Natural killer cell (primary cell): Measurements from ENCODE around the gene LRP4. TPM values are rescaled to one million over a fixed set of nuclear protein-coding genes. Genes with fewer than 3 reads are reported as not detected.
A peak's percentile ranks its signal among the peaks of the same experiment; 100 is the strongest.

Source experiments
- ATAC-seq, 3 donors: fragments of 150-1000 bp in 2 of 3; fragments of 200-7000 bp in 1 of 3; cut with Tn5 transposase; 1 replicate in 1 of 3; 2 replicates in 2 of 3; pipeline ENCODE4 v1.10.0; 2021; ENCODE audit warnings: mild to moderate bottlenecking in 2 of 3, moderate library complexity in 2 of 3
- DNase-seq, 2 donors: peaks; one replicate each; pipeline versions ENCODE4 v3.0.0 to v3.0.0-alpha.2; 2013 to 2021; ENCODE audit warnings: mixed read lengths in 1 of 2
- H3K27ac ChIP-seq: one replicate; pipeline ENCODE4 v1.5.1; 2013; ENCODE audit warnings: mild to moderate bottlenecking, low read length
- H3K27me3 ChIP-seq: one replicate; pipeline ENCODE4 v1.6.1; 2013; ENCODE audit warnings: low read length; ENCODE audit not compliant: control insufficient read depth, insufficient read depth
- H3K36me3 ChIP-seq: one replicate; pipeline ENCODE4 v1.6.1; 2013; ENCODE audit warnings: low read length; ENCODE audit not compliant: control insufficient read depth, insufficient read depth
- H3K4me1 ChIP-seq: one replicate; pipeline ENCODE4 v1.6.1; 2013; ENCODE audit warnings: low read length; ENCODE audit not compliant: control insufficient read depth, insufficient read depth
- H3K4me3 ChIP-seq: one replicate; pipeline ENCODE4 v1.5.1; 2013; ENCODE audit warnings: low read length
- H3K9me3 ChIP-seq: one replicate; pipeline ENCODE4 v1.6.1; 2013; ENCODE audit warnings: low read length; ENCODE audit not compliant: control insufficient read depth, insufficient read depth
- H3K27ac Mint-ChIP-seq, 2 donors: one replicate each; pipeline ENCODE4 v1.8.0; 2022; ENCODE audit warnings: mild to moderate bottlenecking in 2 of 2, mixed read lengths in 2 of 2, moderate library complexity in 1 of 2
- H3K27me3 Mint-ChIP-seq, 2 donors: one replicate each; pipeline ENCODE4 v1.8.0; 2022; ENCODE audit warnings: low read depth in 2 of 2, mixed read lengths in 2 of 2
- H3K36me3 Mint-ChIP-seq: one replicate; pipeline ENCODE4 v1.8.0; 2022; ENCODE audit warnings: mixed read lengths
- H3K4me1 Mint-ChIP-seq, 2 donors: one replicate each; pipeline ENCODE4 v1.8.0; 2022; ENCODE audit warnings: mixed read lengths in 2 of 2
- H3K4me3 Mint-ChIP-seq: one replicate; pipeline ENCODE4 v1.8.0; 2022; ENCODE audit warnings: mild to moderate bottlenecking, moderate library complexity, mixed read lengths
- H3K9me3 Mint-ChIP-seq, 2 donors: one replicate each; pipeline ENCODE4 v1.8.0; 2022; ENCODE audit warnings: mixed read lengths in 2 of 2
- WGBS: methylation state at CpG from one replicate; pipeline ENCODE4 v1.1.7; 2013; ENCODE audit warnings: missing lambda C conversion rate; ENCODE audit not compliant: insufficient coverage; 5-methylcytosine and 5-hydroxymethylcytosine counted together
- intact Hi-C: fragments of 100-400 bp; cut with micrococcal nuclease; formaldehyde crosslinking; loops from one replicate; pipeline ENCODE4 v1.14.2; 2022
- total RNA-seq, 4 donors: library from RNA; stranded (reverse); fragments of 120-200 nt in 1 of 4; gene quantifications; one replicate each; pipeline versions ENCODE4 v1.2.3 to v1.2.4, GENCODE V29; 2013 to 2022
- TF ChIP-seq, protein P1 (sequence below): fragments of 200-600 bp; IDR thresholded peaks from one replicate; pipeline ENCODE4 v1.8.0; 2022; ENCODE audit warnings: antibody characterized with exemption

LRP4 gene, protein sequence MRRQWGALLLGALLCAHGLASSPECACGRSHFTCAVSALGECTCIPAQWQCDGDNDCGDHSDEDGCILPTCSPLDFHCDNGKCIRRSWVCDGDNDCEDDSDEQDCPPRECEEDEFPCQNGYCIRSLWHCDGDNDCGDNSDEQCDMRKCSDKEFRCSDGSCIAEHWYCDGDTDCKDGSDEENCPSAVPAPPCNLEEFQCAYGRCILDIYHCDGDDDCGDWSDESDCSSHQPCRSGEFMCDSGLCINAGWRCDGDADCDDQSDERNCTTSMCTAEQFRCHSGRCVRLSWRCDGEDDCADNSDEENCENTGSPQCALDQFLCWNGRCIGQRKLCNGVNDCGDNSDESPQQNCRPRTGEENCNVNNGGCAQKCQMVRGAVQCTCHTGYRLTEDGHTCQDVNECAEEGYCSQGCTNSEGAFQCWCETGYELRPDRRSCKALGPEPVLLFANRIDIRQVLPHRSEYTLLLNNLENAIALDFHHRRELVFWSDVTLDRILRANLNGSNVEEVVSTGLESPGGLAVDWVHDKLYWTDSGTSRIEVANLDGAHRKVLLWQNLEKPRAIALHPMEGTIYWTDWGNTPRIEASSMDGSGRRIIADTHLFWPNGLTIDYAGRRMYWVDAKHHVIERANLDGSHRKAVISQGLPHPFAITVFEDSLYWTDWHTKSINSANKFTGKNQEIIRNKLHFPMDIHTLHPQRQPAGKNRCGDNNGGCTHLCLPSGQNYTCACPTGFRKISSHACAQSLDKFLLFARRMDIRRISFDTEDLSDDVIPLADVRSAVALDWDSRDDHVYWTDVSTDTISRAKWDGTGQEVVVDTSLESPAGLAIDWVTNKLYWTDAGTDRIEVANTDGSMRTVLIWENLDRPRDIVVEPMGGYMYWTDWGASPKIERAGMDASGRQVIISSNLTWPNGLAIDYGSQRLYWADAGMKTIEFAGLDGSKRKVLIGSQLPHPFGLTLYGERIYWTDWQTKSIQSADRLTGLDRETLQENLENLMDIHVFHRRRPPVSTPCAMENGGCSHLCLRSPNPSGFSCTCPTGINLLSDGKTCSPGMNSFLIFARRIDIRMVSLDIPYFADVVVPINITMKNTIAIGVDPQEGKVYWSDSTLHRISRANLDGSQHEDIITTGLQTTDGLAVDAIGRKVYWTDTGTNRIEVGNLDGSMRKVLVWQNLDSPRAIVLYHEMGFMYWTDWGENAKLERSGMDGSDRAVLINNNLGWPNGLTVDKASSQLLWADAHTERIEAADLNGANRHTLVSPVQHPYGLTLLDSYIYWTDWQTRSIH (N-terminal part only)
- total RNA-seq = not detected
- total RNA-seq (2013) = not detected

DNA sequence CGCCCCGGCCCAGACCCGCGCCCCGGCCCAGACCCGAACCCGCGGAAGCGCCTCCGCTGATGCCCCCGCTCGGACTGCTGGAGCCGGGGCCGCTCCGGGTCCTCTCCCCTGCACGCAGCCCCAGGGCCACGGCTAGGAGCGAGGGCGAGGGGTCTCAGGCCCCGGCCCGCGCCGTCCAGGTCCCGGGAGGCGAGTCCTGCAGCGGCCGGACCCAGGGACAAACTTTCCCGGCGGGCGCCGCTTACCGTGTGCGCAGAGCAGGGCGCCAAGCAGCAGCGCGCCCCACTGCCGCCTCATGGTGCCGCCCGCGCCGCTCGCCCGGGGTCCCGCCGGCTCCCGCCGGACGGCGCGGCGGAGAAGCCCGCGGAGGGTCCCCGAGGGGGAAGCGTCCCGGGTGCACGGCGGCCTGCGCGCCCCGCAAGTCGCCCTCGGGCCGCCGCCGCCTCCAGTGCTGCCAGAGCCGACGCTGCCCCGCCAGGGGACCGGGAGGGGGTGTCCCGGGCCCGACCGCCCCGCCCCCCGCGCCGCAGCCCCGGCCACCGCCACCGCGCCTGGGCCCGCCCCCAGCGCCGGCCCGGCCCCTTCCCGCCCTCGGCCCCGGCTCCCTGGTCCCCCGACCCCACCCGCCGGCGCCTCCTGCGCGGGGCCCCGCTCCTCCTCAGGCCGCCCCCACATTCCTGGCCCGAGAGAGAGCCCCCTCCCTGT, at the start of gene LRP4:
LRP4 (minus strand) TSS at position 468 of the 705 bp plus-strand sequence; CDS start at position 297, 171 bp downstream.
- peaks cover 29% of the 10 kb centered on the region for H3K27me3 ChIP-seq

DNA sequence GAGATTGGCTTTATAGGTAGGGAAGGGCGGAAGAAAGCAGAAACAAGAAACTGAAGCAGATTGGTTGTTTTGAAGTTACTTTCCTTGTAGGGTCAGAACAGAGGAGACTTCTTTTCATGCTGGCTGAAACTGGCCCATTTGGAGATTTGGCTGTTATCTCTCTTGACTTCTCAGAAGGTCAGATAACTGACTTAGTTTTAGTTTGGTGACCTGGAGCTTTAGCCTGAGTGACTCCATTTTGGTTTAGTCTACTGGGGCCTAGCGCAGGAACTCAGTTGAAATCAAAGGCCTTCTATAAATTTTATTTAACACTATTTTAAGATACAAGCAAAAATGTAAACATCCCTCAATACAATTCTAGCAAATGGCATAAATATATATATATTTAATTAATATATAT, 49.6 kb upstream of the LRP4 start:
- no peaks in the 10 kb centered on the region for H3K27me3 ChIP-seq
- H3K4me3 Mint-ChIP-seq = no peak overlapping the region
- no peaks in the 10 kb centered on the region for H3K36me3 ChIP-seq
- no peak for DNase-seq
- no peaks in the 10 kb centered on the region for H3K9me3 Mint-ChIP-seq
- no peaks in the 10 kb centered on the region for H3K4me1 Mint-ChIP-seq
- no peaks in the 10 kb centered on the region for H3K9me3 ChIP-seq
- H3K27ac ChIP-seq = no peak overlapping the region
- no peak overlapping the region for H3K4me3 ChIP-seq
- ATAC-seq = no peak
- no peaks in the 10 kb centered on the region for H3K27me3 Mint-ChIP-seq
- no peaks in the 10 kb centered on the region for H3K36me3 Mint-ChIP-seq
- TF ChIP-seq, protein P1, sequence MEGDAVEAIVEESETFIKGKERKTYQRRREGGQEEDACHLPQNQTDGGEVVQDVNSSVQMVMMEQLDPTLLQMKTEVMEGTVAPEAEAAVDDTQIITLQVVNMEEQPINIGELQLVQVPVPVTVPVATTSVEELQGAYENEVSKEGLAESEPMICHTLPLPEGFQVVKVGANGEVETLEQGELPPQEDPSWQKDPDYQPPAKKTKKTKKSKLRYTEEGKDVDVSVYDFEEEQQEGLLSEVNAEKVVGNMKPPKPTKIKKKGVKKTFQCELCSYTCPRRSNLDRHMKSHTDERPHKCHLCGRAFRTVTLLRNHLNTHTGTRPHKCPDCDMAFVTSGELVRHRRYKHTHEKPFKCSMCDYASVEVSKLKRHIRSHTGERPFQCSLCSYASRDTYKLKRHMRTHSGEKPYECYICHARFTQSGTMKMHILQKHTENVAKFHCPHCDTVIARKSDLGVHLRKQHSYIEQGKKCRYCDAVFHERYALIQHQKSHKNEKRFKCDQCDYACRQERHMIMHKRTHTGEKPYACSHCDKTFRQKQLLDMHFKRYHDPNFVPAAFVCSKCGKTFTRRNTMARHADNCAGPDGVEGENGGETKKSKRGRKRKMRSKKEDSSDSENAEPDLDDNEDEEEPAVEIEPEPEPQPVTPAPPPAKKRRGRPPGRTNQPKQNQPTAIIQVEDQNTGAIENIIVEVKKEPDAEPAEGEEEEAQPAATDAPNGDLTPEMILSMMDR = no peak
- H3K27ac Mint-ChIP-seq = no peak overlapping the region
- intact Hi-C loops = no loop called here
- WGBS = 98% methylated on average over 2 of the region's 2 CpGs
- H3K4me1 ChIP-seq = no peaks in the 10 kb centered on the region

More for the DNA sequence above, at the start of gene LRP4:
- Mint-ChIP-seq H3K4me1 (peaks cover 25 to 26% of the 10 kb centered on the region in 2 donors), H3K27me3 (peaks cover 47 to 59% of the 10 kb centered on the region in 2 donors), H3K4me3 (peak within 1 kb of the TSS; percentile 92), H3K9me3 (no peaks in the 10 kb centered on the region), H3K27ac (peak within 1 kb of the TSS; percentile 3 to 9), H3K36me3 (no peaks in the 10 kb centered on the region)
- Histone ChIP-seq H3K4me3 (no peak within 1 kb of the TSS), H3K36me3 (no peaks in the 10 kb centered on the region), H3K27ac (no peak within 1 kb of the TSS), H3K4me1 (peaks cover 22% of the 10 kb centered on the region), H3K9me3 (no peaks in the 10 kb centered on the region)
- peak; percentile 69 to 83 (median 79) for ATAC-seq
- DNase-seq = peak; percentile 40 to 55
- TF ChIP-seq, protein P1 = no peak
- WGBS = under 1% methylated on average over 97 of the region's 97 CpGs
- intact Hi-C loops = no loop called here

DNA sequence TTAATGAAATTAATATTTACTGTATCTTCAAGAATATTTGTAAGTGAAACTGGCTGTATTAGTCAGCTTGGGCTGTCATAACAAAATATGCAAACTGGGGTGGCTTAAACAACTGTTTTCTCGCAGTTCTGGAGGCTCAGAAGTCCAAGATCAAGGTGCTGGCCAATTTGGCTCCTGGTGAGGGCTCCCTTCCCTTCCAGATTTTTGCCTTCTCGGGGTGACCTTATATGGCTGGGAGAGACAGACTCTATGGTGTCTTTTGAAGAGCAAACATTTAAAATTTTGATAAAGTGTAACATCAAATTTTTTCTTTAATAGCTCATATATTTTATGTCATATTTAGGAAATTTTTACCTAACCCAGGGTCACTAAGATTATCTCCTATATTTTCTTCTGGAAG, 48.4 kb upstream of the LRP4 start:
- Histone ChIP-seq H3K27ac (no peak overlapping the region), H3K9me3 (no peaks in the 10 kb centered on the region), H3K36me3 (no peaks in the 10 kb centered on the region), H3K4me1 (no peaks in the 10 kb centered on the region), H3K4me3 (no peak overlapping the region), H3K27me3 (no peaks in the 10 kb centered on the region)
- WGBS = 91% methylated on average over 1 of the region's 2 CpGs
- Mint-ChIP-seq H3K4me3 (no peak overlapping the region), H3K4me1 (no peaks in the 10 kb centered on the region), H3K27ac (no peak overlapping the region), H3K9me3 (no peaks in the 10 kb centered on the region), H3K36me3 (no peaks in the 10 kb centered on the region), H3K27me3 (no peaks in the 10 kb centered on the region)
- DNase-seq = no peak
- intact Hi-C loops = no loop called here
- ATAC-seq = no peak
- TF ChIP-seq, protein P1 = no peak
